Measurements from ENCODE around the gene JCAD. TPM values are rescaled to one million over a fixed set of nuclear protein-coding genes. Genes with fewer than 3 reads are reported as not detected.

Gene JCAD
- total and polyA plus RNA-seq, 7 experiments from 2014 or later = 0.44 to 0.56 TPM; not detected in 5

- H3K9me3 ChIP-seq (ENCODE audit: control insufficient read depth in 2 of 3, low read length in 3 of 3) = no peaks in the 10 kb centered on the region
- intact Hi-C loops (cut with micrococcal nuclease) = loop anchor here in 1 of 2 donors (5.0 kb wide), 1 partner anchor 33 kb away; no protein-coding TSS in a partner anchor
- peaks cover 8 to 21% of the 10 kb centered on the region in 2 donors for H3K27me3 ChIP-seq (ENCODE audit: control insufficient read depth in 2 of 2, insufficient read depth in 2 of 2, low read length in 2 of 2)
- DNase-seq (no peak), ATAC-seq (no peak)
- Mint-ChIP-seq H3K27ac (peak overlapping the region in 2 of 9 donors; percentile 12 to 35), H3K36me3 (peaks cover 0 to 10% (median 0%) of the 10 kb centered on the region in 5 donors), H3K4me3 (peak overlapping the region in 5 of 10 donors; percentile 21 to 90 (median 63)), H3K4me1 (peaks cover 27 to 69% (median 40%) of the 10 kb centered on the region in 7 donors), H3K9me3 (peaks cover 0 to 6% (median 0%) of the 10 kb centered on the region in 11 donors), H3K27me3 (peaks cover 34 to 69% (median 55%) of the 10 kb centered on the region in 5 donors)
- no peak overlapping the region for H3K4me3 ChIP-seq (ENCODE audit: low read length)
- CTCF ChIA-PET = no interaction called here
- POLR2A ChIA-PET = no interaction called here
- peaks cover 28 to 29% of the 10 kb centered on the region in 2 donors for H3K4me1 ChIP-seq (ENCODE audit: control insufficient read depth in 2 of 2, insufficient read depth in 2 of 2, low read length in 2 of 2)
- no peaks in the 10 kb centered on the region for H3K36me3 ChIP-seq (ENCODE audit: control insufficient read depth in 2 of 3, insufficient read depth in 3 of 3, low read length in 3 of 3)
- no peak overlapping the region for H3K27ac ChIP-seq (ENCODE audit: low read depth, low read length)
Observed at GRCh38 chr10:30029164-30029871, 30.1 kb downstream of the JCAD start.

GRCh38 chr10:30028738-30029030, 30.7 kb downstream of the JCAD start:
- Histone ChIP-seq H3K27ac (ENCODE audit: low read depth, low read length) (no peak overlapping the region), H3K27me3 (ENCODE audit: control insufficient read depth in 2 of 2, insufficient read depth in 2 of 2, low read length in 2 of 2) (peaks cover 8 to 21% of the 10 kb centered on the region in 2 donors), H3K4me1 (ENCODE audit: control insufficient read depth in 2 of 2, insufficient read depth in 2 of 2, low read length in 2 of 2) (peaks cover 27 to 29% of the 10 kb centered on the region in 2 donors), H3K9me3 (ENCODE audit: control insufficient read depth in 2 of 3, low read length in 3 of 3) (no peaks in the 10 kb centered on the region), H3K36me3 (ENCODE audit: control insufficient read depth in 2 of 3, insufficient read depth in 3 of 3, low read length in 3 of 3) (no peaks in the 10 kb centered on the region), H3K4me3 (ENCODE audit: low read length) (no peak overlapping the region)
- H3K9me3 Mint-ChIP-seq = peaks cover 0 to 6% (median 0%) of the 10 kb centered on the region in 11 donors
- H3K27me3 Mint-ChIP-seq = peaks cover 38 to 68% (median 54%) of the 10 kb centered on the region in 5 donors
- ATAC-seq = no peak
- peak in 1 of 9 donors; percentile 16 for DNase-seq
- intact Hi-C loops (cut with micrococcal nuclease) = loop anchor here in 1 of 2 donors (5.0 kb wide), 1 partner anchor 34 kb away; no protein-coding TSS in a partner anchor
- H3K4me1 Mint-ChIP-seq = peaks cover 27 to 70% (median 40%) of the 10 kb centered on the region in 7 donors
- H3K4me3 Mint-ChIP-seq = peak overlapping the region in 7 of 10 donors; percentile 10 to 90 (median 63)
- H3K36me3 Mint-ChIP-seq = peaks cover 0 to 10% (median 0%) of the 10 kb centered on the region in 5 donors
- POLR2A ChIA-PET = interaction anchor here (0.6 kb wide), 1 partner anchor 497 kb away, joined by 8 read pairs; no protein-coding TSS in a partner anchor
- peak overlapping the region in 1 of 9 donors; percentile 12 for H3K27ac Mint-ChIP-seq
- CTCF ChIA-PET = no interaction called here

GRCh38 chr10:30028006-30028737, 31.2 kb downstream of the JCAD start:
- no peaks in the 10 kb centered on the region for H3K9me3 ChIP-seq (ENCODE audit: control insufficient read depth in 2 of 3, low read length in 3 of 3)
- peaks cover 8 to 16% of the 10 kb centered on the region in 2 donors for H3K27me3 ChIP-seq (ENCODE audit: control insufficient read depth in 2 of 2, insufficient read depth in 2 of 2, low read length in 2 of 2)
- H3K36me3 Mint-ChIP-seq = peaks cover 0 to 7% (median 0%) of the 10 kb centered on the region in 5 donors
- peaks cover 37 to 68% (median 54%) of the 10 kb centered on the region in 5 donors for H3K27me3 Mint-ChIP-seq
- peaks cover 27 to 66% (median 40%) of the 10 kb centered on the region in 7 donors for H3K4me1 Mint-ChIP-seq
- H3K27ac ChIP-seq (ENCODE audit: low read depth, low read length) = no peak overlapping the region
- peak overlapping the region; percentile 63 to 90 (median 82) for H3K4me3 Mint-ChIP-seq
- ChIA-PET POLR2A (interaction anchor here (0.6 to 1.2 kb wide), 2 partner anchors 13 to 497 kb away, joined by 3 to 8 read pairs; no protein-coding TSS in a partner anchor), CTCF (interaction anchor here (0.6 to 1.0 kb wide), 4 partner anchors 14 to 770 kb away, joined by 3 to 5 read pairs (median 3); no protein-coding TSS in a partner anchor)
- peak overlapping the region; percentile 50 for H3K4me3 ChIP-seq (ENCODE audit: low read length)
- no peaks in the 10 kb centered on the region for H3K36me3 ChIP-seq (ENCODE audit: control insufficient read depth in 2 of 3, insufficient read depth in 3 of 3, low read length in 3 of 3)
- peak in 6 of 9 donors; percentile 28 to 52 (median 42) for DNase-seq
- peaks cover 27 to 29% of the 10 kb centered on the region in 2 donors for H3K4me1 ChIP-seq (ENCODE audit: control insufficient read depth in 2 of 2, insufficient read depth in 2 of 2, low read length in 2 of 2)
- intact Hi-C loops (cut with micrococcal nuclease) = loop anchor here in 1 of 2 donors (5.0 kb wide), 1 partner anchor 34 kb away; no protein-coding TSS in a partner anchor
- peak overlapping the region in 8 of 9 donors; percentile 30 to 95 (median 88) for H3K27ac Mint-ChIP-seq
- ATAC-seq = peak; percentile 7
- peaks cover 0 to 6% (median 0%) of the 10 kb centered on the region in 11 donors for H3K9me3 Mint-ChIP-seq

GRCh38 chr10:30027057-30028005, 32.1 kb downstream of the JCAD start:
- H3K27ac ChIP-seq (ENCODE audit: low read depth, low read length) = no peak overlapping the region

GRCh38 chr10:30026578-30026977, 32.8 kb downstream of the JCAD start:
- Mint-ChIP-seq H3K27ac (peak overlapping the region in 4 of 9 donors; percentile 91 to 95 (median 94)), H3K9me3 (peaks cover 0 to 6% (median 0%) of the 10 kb centered on the region in 11 donors), H3K27me3 (peaks cover 40 to 68% (median 56%) of the 10 kb centered on the region in 5 donors), H3K36me3 (peaks cover 0 to 9% (median 0%) of the 10 kb centered on the region in 5 donors), H3K4me3 (peak overlapping the region in 8 of 10 donors; percentile 63 to 94 (median 82)), H3K4me1 (peaks cover 24 to 55% (median 40%) of the 10 kb centered on the region in 7 donors)
- ATAC-seq = no peak
- intact Hi-C loops (cut with micrococcal nuclease) = loop anchor here (2.0 to 5.0 kb wide), 5 partner anchors 24 to 1494 kb away; partner anchors contain the start of genes JCAD (in 1 of the 2) and WAC (in 1 of the 2)
- H3K27me3 ChIP-seq (ENCODE audit: control insufficient read depth in 2 of 2, insufficient read depth in 2 of 2, low read length in 2 of 2) = peaks cover 4 to 8% of the 10 kb centered on the region in 2 donors
- DNase-seq = no peak
- no peaks in the 10 kb centered on the region for H3K36me3 ChIP-seq (ENCODE audit: control insufficient read depth in 2 of 3, insufficient read depth in 3 of 3, low read length in 3 of 3)
- no peaks in the 10 kb centered on the region for H3K9me3 ChIP-seq (ENCODE audit: control insufficient read depth in 2 of 3, low read length in 3 of 3)
- CTCF ChIA-PET = interaction anchor here (1.0 kb wide), 1 partner anchor 504 kb away, joined by 3 read pairs; no protein-coding TSS in a partner anchor
- POLR2A ChIA-PET = interaction anchor here (1.2 to 1.3 kb wide), 2 partner anchors 11 to 15 kb away, joined by 3 to 4 read pairs; no protein-coding TSS in a partner anchor
- H3K4me1 ChIP-seq (ENCODE audit: control insufficient read depth in 2 of 2, insufficient read depth in 2 of 2, low read length in 2 of 2) = peaks cover 27 to 29% of the 10 kb centered on the region in 2 donors
- H3K27ac ChIP-seq (ENCODE audit: low read depth, low read length) = no peak overlapping the region
- peak overlapping the region; percentile 36 for H3K4me3 ChIP-seq (ENCODE audit: low read length)

More at GRCh38 chr10:30027057-30028005, 32.1 kb downstream of the JCAD start:
- Mint-ChIP-seq H3K4me3 (peak overlapping the region; percentile 63 to 94 (median 82)), H3K27ac (peak overlapping the region; percentile 75 to 98 (median 93)), H3K4me1 (peaks cover 24 to 58% (median 40%) of the 10 kb centered on the region in 7 donors), H3K36me3 (peaks cover 0 to 6% (median 0%) of the 10 kb centered on the region in 5 donors), H3K27me3 (peaks cover 34 to 65% (median 53%) of the 10 kb centered on the region in 5 donors), H3K9me3 (peaks cover 0 to 6% (median 0%) of the 10 kb centered on the region in 11 donors)
- POLR2A ChIA-PET = interaction anchor here (1.2 to 1.3 kb wide), 2 partner anchors 12 to 14 kb away, joined by 3 to 4 read pairs; no protein-coding TSS in a partner anchor
- Histone ChIP-seq H3K36me3 (ENCODE audit: control insufficient read depth in 2 of 3, insufficient read depth in 3 of 3, low read length in 3 of 3) (no peaks in the 10 kb centered on the region), H3K9me3 (ENCODE audit: control insufficient read depth in 2 of 3, low read length in 3 of 3) (no peaks in the 10 kb centered on the region), H3K27me3 (ENCODE audit: control insufficient read depth in 2 of 2, insufficient read depth in 2 of 2, low read length in 2 of 2) (peaks cover 8% of the 10 kb centered on the region in 2 donors), H3K4me1 (ENCODE audit: control insufficient read depth in 2 of 2, insufficient read depth in 2 of 2, low read length in 2 of 2) (peaks cover 27 to 29% of the 10 kb centered on the region in 2 donors), H3K4me3 (ENCODE audit: low read length) (peak overlapping the region; percentile 50)
- intact Hi-C loops (cut with micrococcal nuclease) = loop anchor here (1.0 to 5.0 kb wide), 12 partner anchors 21 to 1495 kb away; partner anchors contain the start of genes JCAD (in 1 of the 2), MTPAP (in 1 of the 2) and WAC (in 1 of the 2)
- CTCF ChIA-PET = interaction anchor here (0.6 to 1.0 kb wide), 5 partner anchors 15 to 769 kb away, joined by 3 to 5 read pairs (median 3); no protein-coding TSS in a partner anchor
- ATAC-seq (peak; percentile 97), DNase-seq (peak; percentile 63 to 98 (median 95))
